Smooth muscle cell (in vitro differentiated cells): Measurements from ENCODE around the gene SOCS3. TPM values are rescaled to one million over a fixed set of nuclear protein-coding genes. Genes with fewer than 3 reads are reported as not detected.

Experiments used
- DNase-seq: peaks from one replicate; lab custom pipeline; 2025; ENCODE audit not compliant: unreplicated experiment; lab: John Stamatoyannopoulos, UW
- H2AFZ ChIP-seq: fragments of 200-600 bp; sonication (generic); 2 replicates; pipeline ENCODE4 v1.6.0; 2016; ENCODE audit warnings: antibody characterized with exemption, low read depth, mild to moderate bottlenecking
- H3F3A ChIP-seq: fragments of 200-600 bp; sonication (generic); 2 replicates; pipeline ENCODE4 v1.6.0; 2017; ENCODE audit warnings: antibody characterized with exemption, low read depth
- H3K27ac ChIP-seq: fragments of 200-600 bp; sonication (generic); 2 replicates; pipeline ENCODE4 v1.5.1; 2016; ENCODE audit warnings: low read depth, mild to moderate bottlenecking
- H3K27me3 ChIP-seq: fragments of 200-600 bp; sonication (generic); 2 replicates; pipeline ENCODE4 v1.6.1; 2016; ENCODE audit warnings: low read depth, mild to moderate bottlenecking
- H3K36me3 ChIP-seq: fragments of 200-600 bp; sonication (generic); 2 replicates; pipeline ENCODE4 v1.5.1; 2016; ENCODE audit warnings: low read depth
- H3K4me1 ChIP-seq: fragments of 200-600 bp; sonication (generic); 2 replicates; pipeline ENCODE4 v1.5.1; 2016; ENCODE audit warnings: low read depth
- H3K4me2 ChIP-seq: fragments of 200-600 bp; sonication (generic); 2 replicates; pipeline ENCODE4 v1.6.0; 2016; ENCODE audit warnings: mild to moderate bottlenecking
- H3K4me3 ChIP-seq: fragments of 200-600 bp; sonication (generic); 2 replicates; pipeline ENCODE4 v1.5.1; 2016; ENCODE audit warnings: mild to moderate bottlenecking
- H3K79me2 ChIP-seq: fragments of 200-600 bp; sonication (generic); 2 replicates; pipeline ENCODE4 v1.6.0; 2016; ENCODE audit warnings: low read depth, mild to moderate bottlenecking
- H3K9ac ChIP-seq: fragments of 200-600 bp; sonication (generic); 2 replicates; pipeline ENCODE4 v1.6.0; 2016; ENCODE audit warnings: low read depth
- H3K9me3 ChIP-seq: fragments of 200-600 bp; sonication (generic); replicated peaks from 2 replicates; pipeline ENCODE4 v1.5.1; 2016; ENCODE audit warnings: low read depth
- H4K20me1 ChIP-seq: fragments of 200-600 bp; sonication (generic); 2 replicates; pipeline ENCODE4 v1.6.0; 2016; ENCODE audit warnings: low read depth
- WGBS: methylation state at CpG from one replicate; pipeline ENCODE4 v1.1.7; 2016; ENCODE audit warnings: low lambda C conversion rate; 5-methylcytosine and 5-hydroxymethylcytosine counted together
- polyA plus RNA-seq: library from polyadenylated mRNA; unstranded; fragments of >200 nt; fragmentation: Nextera tagmentation; extraction: Ambion mirVana; gene quantifications from 2 replicates; pipeline ENCODE4 v1.2.1, GENCODE V29; 2016
- total RNA-seq: library from RNA; depleted of rRNA; stranded (reverse); fragments of >200 nt; gene quantifications from 2 replicates; pipeline ENCODE4 v1.2.3, GENCODE V29; 2014
- TF ChIP-seq, protein P1 (sequence below): fragments of 200-600 bp; sonication (generic); IDR thresholded peaks from 2 replicates; pipeline ENCODE4 v1.5.1; 2017; ENCODE audit warnings: borderline replicate concordance, mild to moderate bottlenecking, antibody characterized with exemption; ENCODE audit not compliant: insufficient read depth, poor library complexity, severe bottlenecking

Gene SOCS3
- total and polyA plus RNA-seq, 2 experiments from 2014 or later: 116 to 310 TPM

DNA sequence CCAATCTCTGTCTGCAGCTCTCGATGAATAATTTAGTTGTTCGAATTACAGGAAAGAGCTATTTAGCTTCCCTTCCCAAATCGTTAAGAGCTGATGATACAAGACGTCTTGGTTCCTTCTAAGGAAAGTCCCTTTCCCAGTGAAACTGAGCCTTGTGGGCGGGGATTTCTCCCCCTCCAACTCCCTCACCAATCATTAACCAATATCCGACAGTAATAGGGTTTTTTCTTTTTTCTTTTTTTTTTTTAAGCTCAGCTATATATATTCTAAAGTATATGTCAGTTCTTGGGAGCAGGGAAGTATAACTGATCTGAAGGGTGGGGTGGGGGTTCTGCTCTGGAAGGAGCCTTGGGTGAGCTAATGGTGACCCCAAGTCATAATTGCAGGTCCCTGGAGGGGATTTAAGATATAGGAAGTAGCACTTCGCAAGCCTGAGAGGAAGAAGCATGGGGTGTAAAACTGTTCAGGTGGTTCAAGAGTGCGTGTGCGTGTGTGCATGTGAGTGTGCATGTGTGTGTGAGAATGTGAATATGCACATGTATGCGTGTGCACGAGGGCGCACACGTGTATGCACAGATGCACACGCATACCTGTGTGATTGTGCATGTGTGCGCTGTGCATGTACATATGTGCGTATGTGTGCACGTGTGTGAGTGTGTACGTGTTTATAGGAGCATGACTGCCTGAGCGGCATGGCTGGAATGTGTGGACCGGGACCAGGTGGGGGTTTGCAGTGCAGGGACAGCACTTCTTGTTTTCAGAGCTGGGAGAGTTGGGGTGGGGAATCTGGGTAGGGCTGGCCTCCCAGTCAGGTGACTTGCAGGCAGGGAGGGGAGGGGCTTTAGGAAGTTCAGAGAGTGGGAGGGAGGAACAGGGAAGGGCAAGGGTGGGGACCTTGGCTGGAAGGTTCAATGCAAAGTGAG lies 42.7 kb downstream of the SOCS3 start:
- 46% methylated on average over 20 of the region's 20 CpGs for WGBS
- H3K4me1 ChIP-seq: peaks cover 24% of the 10 kb centered on the region
- TF ChIP-seq, protein P1, sequence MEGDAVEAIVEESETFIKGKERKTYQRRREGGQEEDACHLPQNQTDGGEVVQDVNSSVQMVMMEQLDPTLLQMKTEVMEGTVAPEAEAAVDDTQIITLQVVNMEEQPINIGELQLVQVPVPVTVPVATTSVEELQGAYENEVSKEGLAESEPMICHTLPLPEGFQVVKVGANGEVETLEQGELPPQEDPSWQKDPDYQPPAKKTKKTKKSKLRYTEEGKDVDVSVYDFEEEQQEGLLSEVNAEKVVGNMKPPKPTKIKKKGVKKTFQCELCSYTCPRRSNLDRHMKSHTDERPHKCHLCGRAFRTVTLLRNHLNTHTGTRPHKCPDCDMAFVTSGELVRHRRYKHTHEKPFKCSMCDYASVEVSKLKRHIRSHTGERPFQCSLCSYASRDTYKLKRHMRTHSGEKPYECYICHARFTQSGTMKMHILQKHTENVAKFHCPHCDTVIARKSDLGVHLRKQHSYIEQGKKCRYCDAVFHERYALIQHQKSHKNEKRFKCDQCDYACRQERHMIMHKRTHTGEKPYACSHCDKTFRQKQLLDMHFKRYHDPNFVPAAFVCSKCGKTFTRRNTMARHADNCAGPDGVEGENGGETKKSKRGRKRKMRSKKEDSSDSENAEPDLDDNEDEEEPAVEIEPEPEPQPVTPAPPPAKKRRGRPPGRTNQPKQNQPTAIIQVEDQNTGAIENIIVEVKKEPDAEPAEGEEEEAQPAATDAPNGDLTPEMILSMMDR: no peak
- peaks cover 15% of the 10 kb centered on the region for H3F3A ChIP-seq
- H2AFZ ChIP-seq: peak overlapping the region; percentile 75
- DNase-seq: no peak
- peak overlapping the region; percentile 95 for H3K27ac ChIP-seq
- no peak overlapping the region for H3K4me3 ChIP-seq
- no peaks in the 10 kb centered on the region for H4K20me1 ChIP-seq
- H3K36me3 ChIP-seq: no peaks in the 10 kb centered on the region
- H3K4me2 ChIP-seq: peak overlapping the region; percentile 92
- no peaks in the 10 kb centered on the region for H3K27me3 ChIP-seq
- peak overlapping the region; percentile 80 for H3K9ac ChIP-seq
- H3K9me3 ChIP-seq: no peaks in the 10 kb centered on the region
- H3K79me2 ChIP-seq: no peaks in the 10 kb centered on the region

DNA sequence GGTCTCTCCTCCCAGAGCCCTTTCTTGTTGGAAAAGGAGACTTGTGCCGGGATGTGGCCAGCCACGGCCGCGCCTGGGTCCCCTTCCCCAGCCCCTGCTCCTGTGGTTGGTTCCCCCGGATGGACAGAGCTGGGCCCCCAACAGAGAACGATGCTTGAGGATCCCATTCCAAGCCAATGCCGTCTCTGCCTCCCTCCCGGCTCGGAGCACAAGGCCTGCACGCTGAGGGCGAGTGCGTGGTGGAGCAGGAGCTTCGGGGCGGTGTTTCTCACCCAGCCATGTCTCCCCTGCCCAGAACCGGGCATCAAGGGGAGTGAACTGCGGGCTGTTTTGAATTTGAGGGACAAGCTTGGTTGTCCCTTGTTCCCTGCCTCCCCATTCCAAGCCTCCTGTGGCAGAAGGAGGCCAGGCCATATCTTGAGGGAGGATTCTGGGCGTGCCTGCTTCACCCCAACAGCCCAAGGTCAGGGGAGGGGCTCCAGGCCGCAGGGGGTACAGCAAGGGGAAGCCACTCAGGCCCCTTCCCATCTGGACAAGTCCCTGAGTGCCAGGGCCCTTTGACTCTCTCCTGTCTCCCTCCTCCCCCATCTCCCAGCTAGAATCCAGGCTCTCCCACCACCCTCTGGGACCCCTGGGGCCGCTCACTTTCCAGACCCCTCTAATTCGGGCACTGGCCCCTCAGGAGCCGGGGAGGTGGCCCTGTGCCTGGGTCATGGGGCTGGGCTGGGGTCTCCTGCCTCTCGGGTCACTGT lies 43.6 kb downstream of the SOCS3 start:
- Histone ChIP-seq H3K36me3 (no peaks in the 10 kb centered on the region), H3K4me3 (no peak overlapping the region), H3K27me3 (no peaks in the 10 kb centered on the region), H3K27ac (peak overlapping the region; percentile 95), H2AFZ (peak overlapping the region; percentile 75), H3F3A (peaks cover 15% of the 10 kb centered on the region), H3K4me1 (peaks cover 24% of the 10 kb centered on the region), H3K79me2 (no peaks in the 10 kb centered on the region), H4K20me1 (no peaks in the 10 kb centered on the region), H3K4me2 (peak overlapping the region; percentile 92), H3K9me3 (no peaks in the 10 kb centered on the region), H3K9ac (peak overlapping the region; percentile 80)
- WGBS: 41% methylated on average over 22 of the region's 22 CpGs
- DNase-seq: no peak
- TF ChIP-seq, protein P1: no peak

DNA sequence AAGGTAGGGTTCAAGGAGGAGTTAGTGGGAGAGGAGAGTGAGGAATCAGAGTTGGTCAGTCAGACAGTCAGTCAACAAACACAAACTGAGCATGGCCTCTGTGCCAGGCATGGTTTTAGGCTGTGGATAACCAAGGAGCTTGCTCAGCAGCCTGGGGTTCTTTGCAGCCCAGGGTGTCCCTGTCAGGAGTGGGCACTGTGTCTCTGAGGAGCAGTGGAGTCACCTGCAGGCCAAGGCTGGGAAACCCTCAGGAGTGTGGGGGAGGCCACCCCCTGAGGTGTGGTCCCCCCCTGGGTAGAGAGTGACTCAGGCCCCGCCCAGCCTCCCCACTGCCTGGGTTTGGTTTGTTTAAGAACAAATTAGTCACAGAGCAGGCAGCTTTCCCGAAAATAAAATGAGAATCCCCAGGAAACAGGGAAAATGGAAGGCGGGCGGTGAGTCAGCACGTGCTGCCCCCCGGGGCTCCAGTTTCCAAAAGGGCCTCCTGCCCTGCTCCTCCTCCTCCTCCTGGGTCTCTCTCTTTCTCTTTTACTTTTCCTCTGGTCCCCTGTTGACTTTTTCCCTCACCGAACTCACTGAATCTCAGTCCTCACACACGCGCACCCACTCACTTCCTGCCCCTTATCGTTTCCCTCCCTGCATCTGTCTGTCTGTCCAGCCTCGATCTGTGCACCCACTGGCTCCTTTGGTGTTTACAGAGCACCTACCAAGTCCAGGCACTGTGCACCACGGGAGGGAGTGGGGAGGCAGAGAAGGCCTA lies 44.3 kb downstream of the SOCS3 start:
- Histone ChIP-seq H3K9me3 (no peaks in the 10 kb centered on the region), H3K4me2 (peak overlapping the region; percentile 92), H3K27ac (peak overlapping the region; percentile 95), H3F3A (peaks cover 15% of the 10 kb centered on the region), H3K4me1 (peaks cover 24% of the 10 kb centered on the region), H3K79me2 (no peaks in the 10 kb centered on the region), H3K4me3 (no peak overlapping the region), H2AFZ (peak overlapping the region; percentile 75), H3K36me3 (no peaks in the 10 kb centered on the region), H3K9ac (peak overlapping the region; percentile 80), H4K20me1 (no peaks in the 10 kb centered on the region), H3K27me3 (no peaks in the 10 kb centered on the region)
- TF ChIP-seq, protein P1: no peak
- WGBS: 7% methylated on average over 12 of the region's 12 CpGs
- peak; percentile 67 for DNase-seq
